ENCODE measurements around the gene CTNND2. TPM values are rescaled to one million over a fixed set of nuclear protein-coding genes. Genes with fewer than 3 reads are reported as not detected.

Gene CTNND2
- total and polyA plus RNA-seq, 3 donors from 2014 or later, result 9.1 to 17.2 (median 11.3) TPM

DNA sequence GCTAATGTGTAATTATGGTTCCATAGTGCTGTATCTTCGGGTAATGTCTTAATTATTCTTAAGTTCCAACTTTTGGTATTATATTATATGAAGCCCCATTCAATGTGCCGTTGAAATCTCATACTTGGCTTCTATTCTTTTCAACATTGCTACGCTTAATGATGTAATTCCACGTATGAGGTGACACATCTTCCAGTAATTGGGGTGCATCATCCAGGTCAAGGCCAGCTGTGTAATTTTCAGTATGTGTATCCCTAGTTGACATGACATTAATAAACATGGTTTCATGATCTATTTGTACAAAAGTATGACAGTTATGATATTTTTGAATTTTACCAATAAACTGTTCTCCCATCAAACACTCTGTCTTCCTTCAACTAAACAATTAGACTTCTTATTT lies 546.3 kb downstream of the CTNND2 start:
- DNase-seq, result no peak
- no peaks in the 10 kb centered on the region for H3K4me1 ChIP-seq
- H3K4me3 ChIP-seq, result no peak overlapping the region
- WGBS, 2 donors, result 51 to 59% methylated on average over 4 of the region's 4 CpGs
- no peaks in the 10 kb centered on the region for H3K36me3 ChIP-seq (ENCODE audit: low read depth, missing control alignments)
- intact Hi-C loops (cut with DNase I; ENCODE audit: low total_unique reads), result no loop called here
- TF ChIP-seq, protein P1, sequence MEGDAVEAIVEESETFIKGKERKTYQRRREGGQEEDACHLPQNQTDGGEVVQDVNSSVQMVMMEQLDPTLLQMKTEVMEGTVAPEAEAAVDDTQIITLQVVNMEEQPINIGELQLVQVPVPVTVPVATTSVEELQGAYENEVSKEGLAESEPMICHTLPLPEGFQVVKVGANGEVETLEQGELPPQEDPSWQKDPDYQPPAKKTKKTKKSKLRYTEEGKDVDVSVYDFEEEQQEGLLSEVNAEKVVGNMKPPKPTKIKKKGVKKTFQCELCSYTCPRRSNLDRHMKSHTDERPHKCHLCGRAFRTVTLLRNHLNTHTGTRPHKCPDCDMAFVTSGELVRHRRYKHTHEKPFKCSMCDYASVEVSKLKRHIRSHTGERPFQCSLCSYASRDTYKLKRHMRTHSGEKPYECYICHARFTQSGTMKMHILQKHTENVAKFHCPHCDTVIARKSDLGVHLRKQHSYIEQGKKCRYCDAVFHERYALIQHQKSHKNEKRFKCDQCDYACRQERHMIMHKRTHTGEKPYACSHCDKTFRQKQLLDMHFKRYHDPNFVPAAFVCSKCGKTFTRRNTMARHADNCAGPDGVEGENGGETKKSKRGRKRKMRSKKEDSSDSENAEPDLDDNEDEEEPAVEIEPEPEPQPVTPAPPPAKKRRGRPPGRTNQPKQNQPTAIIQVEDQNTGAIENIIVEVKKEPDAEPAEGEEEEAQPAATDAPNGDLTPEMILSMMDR (IDR thresholded peaks at IDR 0.05), result no peak
- TF ChIP-seq POLR2A (IDR thresholded peaks at IDR 0.05), result no peak
- no peaks in the 10 kb centered on the region for H3K27me3 ChIP-seq
- H3K27ac ChIP-seq, result no peak overlapping the region
- no peaks in the 10 kb centered on the region for H3K9me3 ChIP-seq

DNA sequence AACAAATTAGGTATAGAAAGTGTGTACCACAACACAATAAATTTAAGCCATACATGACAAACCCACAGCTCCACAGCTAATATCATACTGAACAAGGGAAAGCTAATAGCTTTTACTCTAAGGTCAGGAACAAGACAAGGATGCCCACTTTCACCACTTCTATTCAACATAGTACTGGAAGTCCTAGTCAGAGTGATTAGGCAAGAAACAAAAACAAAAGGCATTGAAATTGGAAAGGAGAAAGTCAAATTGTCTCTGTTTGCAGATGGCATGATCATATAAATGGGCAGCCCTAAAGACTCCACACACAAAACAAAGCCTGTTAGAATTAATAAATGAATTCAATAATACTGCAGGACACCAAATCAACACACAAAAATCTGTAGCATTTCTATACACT lies 548.8 kb downstream of the CTNND2 start:
- Histone ChIP-seq H3K36me3 (ENCODE audit: low read depth, missing control alignments) (no peaks in the 10 kb centered on the region), H3K9me3 (no peaks in the 10 kb centered on the region), H3K4me1 (no peaks in the 10 kb centered on the region), H3K27me3 (no peaks in the 10 kb centered on the region), H3K27ac (no peak overlapping the region), H3K4me3 (no peak overlapping the region)
- DNase-seq, result no peak
- TF ChIP-seq POLR2A (IDR thresholded peaks at IDR 0.05), result no peak
- TF ChIP-seq, protein P1 (IDR thresholded peaks at IDR 0.05), result no peak
- intact Hi-C loops (cut with DNase I; ENCODE audit: low total_unique reads), result no loop called here

DNA sequence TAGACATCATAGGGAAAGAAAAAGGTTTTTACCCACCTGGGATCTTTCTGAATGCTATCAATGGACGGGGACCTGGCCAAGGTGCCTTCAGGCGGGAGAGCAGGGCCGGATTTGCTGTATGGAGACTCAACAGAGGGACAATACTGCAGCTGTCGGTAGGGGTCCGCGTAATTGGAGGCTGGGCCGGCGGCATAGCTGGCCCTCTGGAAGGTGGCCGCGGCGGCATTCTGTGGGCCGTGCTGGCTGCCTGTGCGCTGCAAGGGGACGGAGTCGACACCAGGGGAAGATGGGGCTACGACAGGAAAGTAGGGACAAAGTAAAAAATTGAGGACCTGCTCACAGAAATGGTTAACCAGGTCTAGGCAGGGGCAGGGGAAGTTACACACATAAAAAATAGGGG lies 557.9 kb downstream of the CTNND2 start:
- WGBS, 2 donors, result 71 to 80% methylated on average over 16 of the region's 16 CpGs
- DNase-seq, result no peak
- TF ChIP-seq, protein P1 (IDR thresholded peaks at IDR 0.05), result no peak
- no peak for TF ChIP-seq POLR2A (IDR thresholded peaks at IDR 0.05)
- Histone ChIP-seq H3K4me1 (no peaks in the 10 kb centered on the region), H3K36me3 (ENCODE audit: low read depth, missing control alignments) (no peaks in the 10 kb centered on the region), H3K4me3 (no peak overlapping the region), H3K27me3 (no peaks in the 10 kb centered on the region), H3K9me3 (no peaks in the 10 kb centered on the region), H3K27ac (no peak overlapping the region)
- intact Hi-C loops (cut with DNase I; ENCODE audit: low total_unique reads), result no loop called here

DNA sequence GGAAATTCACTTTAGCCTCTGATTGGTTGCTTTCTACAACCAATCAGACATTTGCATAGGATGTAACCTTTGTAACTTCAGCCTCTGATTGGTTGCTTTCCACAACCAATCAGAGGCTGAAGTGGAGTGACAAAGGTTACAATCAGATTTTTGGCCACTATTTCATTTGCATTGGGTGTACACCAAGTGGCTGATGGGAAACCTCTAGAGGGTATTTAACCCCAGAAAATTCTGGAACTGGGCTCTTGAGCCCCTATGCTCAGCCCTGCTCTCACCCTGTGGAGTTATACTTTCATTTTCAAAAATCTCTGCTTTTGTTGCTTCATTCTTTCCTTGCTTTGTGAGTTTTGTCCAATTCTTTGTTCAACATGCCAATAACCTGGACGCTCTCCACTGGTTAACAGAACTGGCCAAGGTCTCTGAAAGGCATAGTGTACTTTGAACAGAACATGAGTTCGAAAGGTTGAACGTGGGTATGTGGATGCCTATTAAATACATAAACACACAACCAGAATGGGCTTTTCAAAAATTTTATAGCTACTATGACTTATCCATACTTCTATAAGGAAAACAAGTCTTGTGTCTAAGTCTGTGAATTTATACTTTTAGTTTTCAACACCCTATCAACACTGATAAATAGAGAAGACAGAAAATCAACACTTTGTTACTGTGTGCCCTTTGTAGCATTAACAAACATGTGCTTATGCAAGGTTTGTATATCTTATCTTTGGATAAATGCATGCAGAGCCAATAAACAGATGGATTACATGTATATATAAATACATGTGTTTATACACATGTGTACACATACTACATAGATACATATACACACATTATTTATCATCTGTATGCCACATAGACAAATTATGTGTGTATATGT lies 568.1 kb downstream of the CTNND2 start:
- WGBS, 2 donors, result 57 to 64% methylated on average over 3 of the region's 3 CpGs
- no peak for DNase-seq

More for the DNA sequence above, 568.1 kb downstream of the CTNND2 start:
- TF ChIP-seq, protein P1 (IDR thresholded peaks at IDR 0.05), result no peak
- no peak for TF ChIP-seq POLR2A (IDR thresholded peaks at IDR 0.05)
- no peak overlapping the region for H3K4me3 ChIP-seq
- no peaks in the 10 kb centered on the region for H3K36me3 ChIP-seq (ENCODE audit: low read depth, missing control alignments)
- intact Hi-C loops (cut with DNase I; ENCODE audit: low total_unique reads), result no loop called here
- H3K27me3 ChIP-seq, result no peaks in the 10 kb centered on the region
- no peaks in the 10 kb centered on the region for H3K4me1 ChIP-seq
- no peak overlapping the region for H3K27ac ChIP-seq
- H3K9me3 ChIP-seq, result no peaks in the 10 kb centered on the region
